Mucosa of stomach (tissue), 1 donor: ENCODE results near the gene ATP8A2.

Experiments
- H3K27me3 ChIP-seq: one replicate; pipeline ENCODE4 v1.7.0; 2013; ENCODE audit warnings: mild to moderate bottlenecking, low read length; ENCODE audit not compliant: control insufficient read depth, insufficient read depth
- H3K36me3 ChIP-seq: one replicate; pipeline ENCODE4 v1.7.0; 2013; ENCODE audit warnings: low read length; ENCODE audit not compliant: control insufficient read depth, insufficient read depth
- H3K4me1 ChIP-seq: one replicate; pipeline ENCODE4 v1.7.0; 2013; ENCODE audit warnings: mild to moderate bottlenecking, low read length; ENCODE audit not compliant: control insufficient read depth, insufficient read depth
- H3K4me3 ChIP-seq: one replicate; pipeline ENCODE4 v1.7.0; 2013; ENCODE audit warnings: low read length
- H3K9ac ChIP-seq: one replicate; pipeline ENCODE4 v1.7.0; 2013; ENCODE audit warnings: mild to moderate bottlenecking, low read length, moderate library complexity
- H3K9me3 ChIP-seq: one replicate; pipeline ENCODE4 v1.7.0; 2013; ENCODE audit warnings: mild to moderate bottlenecking, low read length, moderate library complexity; ENCODE audit not compliant: control insufficient read depth
- donor health status: Pancreatic carcinoma.

ATP8A2 gene

DNA sequence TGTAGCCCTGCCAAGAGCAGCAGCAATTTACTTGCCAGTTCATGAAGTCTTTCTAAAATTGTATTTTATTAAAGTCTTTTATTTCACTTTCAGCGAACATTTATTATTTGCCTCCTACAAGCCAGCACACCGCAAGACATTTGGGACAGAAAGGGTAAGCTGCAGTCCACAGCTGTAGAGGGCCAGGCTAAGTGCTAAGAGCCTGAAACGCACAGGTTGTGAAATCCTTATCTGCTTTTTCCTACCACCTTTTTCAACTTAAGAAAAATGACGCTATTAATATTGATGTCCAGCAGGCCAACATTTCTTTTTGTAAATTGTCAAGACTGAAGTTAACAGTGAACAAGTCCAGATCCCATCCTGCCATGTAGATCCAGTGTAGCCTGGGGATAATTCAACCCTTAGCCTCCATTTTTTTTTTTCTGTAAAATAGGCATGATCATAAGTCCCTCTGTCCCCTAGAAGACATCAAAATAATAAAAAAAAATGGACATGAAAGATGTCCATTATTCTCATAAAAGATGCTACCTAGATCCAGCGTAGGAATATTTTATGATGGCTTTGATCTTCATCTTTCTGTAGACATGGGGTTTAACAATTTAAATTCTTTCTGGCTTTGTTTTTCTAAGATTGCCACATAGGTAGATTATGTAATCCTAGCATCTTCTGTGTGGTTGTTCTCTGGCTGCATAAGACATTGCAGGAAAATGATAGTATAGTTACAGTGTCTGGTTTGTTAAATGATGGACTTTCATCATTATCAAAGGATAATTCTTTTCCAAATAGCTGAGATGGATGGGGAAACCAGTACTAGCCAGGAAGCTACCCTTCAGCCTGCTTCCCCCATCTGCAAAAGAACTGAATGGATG lies 551.7 kb downstream of the ATP8A2 start:
- H3K9ac ChIP-seq: no peak overlapping the region
- H3K4me1 ChIP-seq: no peaks in the 10 kb centered on the region
- no peaks in the 10 kb centered on the region for H3K27me3 ChIP-seq
- no peak overlapping the region for H3K4me3 ChIP-seq
- H3K9me3 ChIP-seq: no peaks in the 10 kb centered on the region
- H3K36me3 ChIP-seq: no peaks in the 10 kb centered on the region

- Histone ChIP-seq H3K4me3 (no peak overlapping the region), H3K9ac (no peak overlapping the region), H3K9me3 (no peaks in the 10 kb centered on the region), H3K36me3 (no peaks in the 10 kb centered on the region), H3K4me1 (no peaks in the 10 kb centered on the region), H3K27me3 (no peaks in the 10 kb centered on the region)
Measured at GRCh38 chr13:25927363-25927762, 555.6 kb downstream of the ATP8A2 start.

DNA sequence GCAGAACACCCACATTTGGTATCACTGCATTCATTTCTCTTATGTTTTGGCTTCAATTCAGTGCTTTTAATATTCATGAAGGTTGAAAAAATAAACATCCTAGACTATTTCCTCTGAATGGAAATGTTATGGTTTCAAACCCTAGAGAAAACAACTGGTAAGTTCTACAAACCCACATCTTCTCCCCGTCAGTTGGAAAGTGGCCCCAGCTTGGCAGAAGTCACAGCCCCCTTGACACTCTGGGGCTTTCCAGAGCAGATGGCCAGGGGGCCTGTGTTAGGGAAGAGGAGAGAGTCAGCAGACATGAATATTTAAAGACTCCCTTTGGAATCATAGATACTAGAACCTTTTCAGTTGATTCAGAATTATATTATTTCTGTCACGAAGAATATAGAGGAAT lies 556.2 kb downstream of the ATP8A2 start:
- Histone ChIP-seq H3K4me3 (no peak overlapping the region), H3K9me3 (no peaks in the 10 kb centered on the region), H3K9ac (no peak overlapping the region), H3K4me1 (no peaks in the 10 kb centered on the region), H3K27me3 (no peaks in the 10 kb centered on the region), H3K36me3 (no peaks in the 10 kb centered on the region)

- Histone ChIP-seq H3K9me3 (no peaks in the 10 kb centered on the region), H3K36me3 (no peaks in the 10 kb centered on the region), H3K27me3 (no peaks in the 10 kb centered on the region), H3K4me3 (no peak overlapping the region), H3K9ac (no peak overlapping the region), H3K4me1 (no peaks in the 10 kb centered on the region)
Measured at GRCh38 chr13:25928941-25929505, 557.2 kb downstream of the ATP8A2 start.

GRCh38 chr13:25929816-25930215 lies 558.0 kb downstream of the ATP8A2 start:
- H3K36me3 ChIP-seq: no peaks in the 10 kb centered on the region
- no peak overlapping the region for H3K9ac ChIP-seq
- H3K27me3 ChIP-seq: no peaks in the 10 kb centered on the region
- no peaks in the 10 kb centered on the region for H3K9me3 ChIP-seq
- H3K4me3 ChIP-seq: no peak overlapping the region
- H3K4me1 ChIP-seq: no peaks in the 10 kb centered on the region

- H3K36me3 ChIP-seq: no peaks in the 10 kb centered on the region
- no peaks in the 10 kb centered on the region for H3K4me1 ChIP-seq
- no peaks in the 10 kb centered on the region for H3K9me3 ChIP-seq
- no peaks in the 10 kb centered on the region for H3K27me3 ChIP-seq
- H3K4me3 ChIP-seq: no peak overlapping the region
- no peak overlapping the region for H3K9ac ChIP-seq
Measured at GRCh38 chr13:25930653-25931052, 558.9 kb downstream of the ATP8A2 start.

GRCh38 chr13:25932365-25932764 lies 560.6 kb downstream of the ATP8A2 start:
- no peaks in the 10 kb centered on the region for H3K4me1 ChIP-seq
- no peaks in the 10 kb centered on the region for H3K9me3 ChIP-seq
- H3K9ac ChIP-seq: no peak overlapping the region
- no peak overlapping the region for H3K4me3 ChIP-seq
- H3K27me3 ChIP-seq: no peaks in the 10 kb centered on the region
- no peaks in the 10 kb centered on the region for H3K36me3 ChIP-seq

GRCh38 chr13:25933520-25933919 lies 561.7 kb downstream of the ATP8A2 start:
- Histone ChIP-seq H3K4me1 (no peaks in the 10 kb centered on the region), H3K36me3 (no peaks in the 10 kb centered on the region), H3K4me3 (no peak overlapping the region), H3K9me3 (no peaks in the 10 kb centered on the region), H3K9ac (no peak overlapping the region), H3K27me3 (no peaks in the 10 kb centered on the region)

GRCh38 chr13:25934127-25934526 lies 562.4 kb downstream of the ATP8A2 start:
- Histone ChIP-seq H3K36me3 (no peaks in the 10 kb centered on the region), H3K4me1 (no peaks in the 10 kb centered on the region), H3K4me3 (no peak overlapping the region), H3K9me3 (no peaks in the 10 kb centered on the region), H3K27me3 (no peaks in the 10 kb centered on the region), H3K9ac (no peak overlapping the region)

DNA sequence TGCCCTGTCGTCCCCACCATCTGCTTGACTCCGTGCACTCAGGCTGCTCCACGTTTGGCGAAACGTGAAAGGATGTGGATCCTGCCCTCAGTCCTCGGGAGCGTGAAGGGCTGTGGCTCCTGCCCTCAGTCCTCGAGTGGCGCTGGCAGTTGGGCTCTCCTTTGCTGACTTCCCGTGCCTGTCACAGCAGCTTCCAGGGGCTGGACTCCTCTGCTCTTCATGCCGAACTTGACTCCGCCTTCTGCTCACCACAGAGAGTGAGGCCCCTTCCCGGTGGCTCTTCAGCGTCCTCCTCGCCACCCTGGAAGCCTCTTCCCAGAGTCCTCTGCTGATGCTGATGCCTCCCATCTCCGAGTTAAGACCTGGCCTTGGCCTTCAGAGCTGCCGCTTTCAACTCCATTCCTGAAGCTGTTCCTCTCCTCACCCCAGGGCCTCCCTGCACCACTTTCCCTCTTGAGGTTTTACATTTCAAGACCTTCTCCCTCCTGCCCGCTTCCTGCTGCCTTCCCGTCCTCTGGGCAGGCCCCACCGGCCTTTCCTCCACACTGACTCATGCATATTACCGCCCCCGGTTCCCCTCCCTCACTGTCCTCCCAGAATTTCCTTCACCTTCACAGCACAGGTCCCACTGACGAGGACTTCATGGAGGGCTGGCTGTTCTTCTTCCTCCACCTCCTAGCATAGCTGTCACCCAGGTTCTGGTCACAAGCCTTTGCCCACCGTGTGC lies 568.4 kb downstream of the ATP8A2 start:
- H3K9me3 ChIP-seq: no peaks in the 10 kb centered on the region
- H3K27me3 ChIP-seq: no peaks in the 10 kb centered on the region
- no peaks in the 10 kb centered on the region for H3K4me1 ChIP-seq
- H3K4me3 ChIP-seq: no peak overlapping the region
- H3K9ac ChIP-seq: no peak overlapping the region
- no peaks in the 10 kb centered on the region for H3K36me3 ChIP-seq

GRCh38 chr13:25943081-25943480 lies 571.3 kb downstream of the ATP8A2 start:
- no peaks in the 10 kb centered on the region for H3K4me1 ChIP-seq
- no peaks in the 10 kb centered on the region for H3K27me3 ChIP-seq
- no peaks in the 10 kb centered on the region for H3K36me3 ChIP-seq

GRCh38 chr13:25943658-25944057 lies 571.9 kb downstream of the ATP8A2 start:
- Histone ChIP-seq H3K9ac (no peak overlapping the region), H3K36me3 (no peaks in the 10 kb centered on the region), H3K4me3 (no peak overlapping the region), H3K27me3 (no peaks in the 10 kb centered on the region), H3K9me3 (no peaks in the 10 kb centered on the region), H3K4me1 (no peaks in the 10 kb centered on the region)

More at GRCh38 chr13:25943081-25943480, 571.3 kb downstream of the ATP8A2 start:
- Histone ChIP-seq H3K4me3 (no peak overlapping the region), H3K9me3 (no peaks in the 10 kb centered on the region), H3K9ac (no peak overlapping the region)
